OCI-LY3 (cell line): Measurements from ENCODE around the gene ROPN1L.
"Not testable (repeated sequence)": the region's sequence is repeated elsewhere in the genome, so short reads cannot be mapped to it uniquely, and the experiment has no call there.

Experiments
- H2AFZ ChIP-seq: fragments of 200-600, 300-600 bp; shearing (Covaris generic); 2 replicates; pipeline ENCODE4 v1.6.0; 2014; ENCODE audit warnings: antibody characterized with exemption, low read depth, low read length
- H3K27ac ChIP-seq: fragments of 200-600, 300-600 bp; sonication (generic); 2 replicates; pipeline ENCODE4 v1.5.1; 2014; ENCODE audit warnings: mild to moderate bottlenecking, low read length, moderate library complexity, mixed read lengths
- H3K27me3 ChIP-seq: fragments of 200-600, 300-600 bp; sonication (generic); 2 replicates; pipeline ENCODE4 v1.6.1; 2014; ENCODE audit warnings: low read depth, low read length, mixed read lengths
- H3K36me3 ChIP-seq: fragments of 200-600, 300-600 bp; sonication (generic); replicated peaks from 2 replicates; pipeline ENCODE3; 2014; ENCODE audit warnings: low read depth, low read length, mixed read lengths
- H3K4me1 ChIP-seq: fragments of 300-600, 200-600 bp; sonication (generic); 2 replicates; pipeline ENCODE4 v1.6.1; 2014; ENCODE audit warnings: low read length, mixed read lengths
- H3K4me2 ChIP-seq: fragments of 200-600, 300-600 bp; sonication (generic); 2 replicates; pipeline ENCODE4 v1.6.1; 2014; ENCODE audit warnings: low read length, mixed read lengths
- H3K4me3 ChIP-seq: fragments of 300-600, 200-600 bp; sonication (generic); 2 replicates; pipeline ENCODE4 v1.5.1; 2014; ENCODE audit warnings: antibody characterized with exemption, mild to moderate bottlenecking, low read length, moderate library complexity
- H3K79me2 ChIP-seq: fragments of 300-600, 200-600 bp; shearing (Covaris generic); 2 replicates; pipeline ENCODE4 v1.6.1; 2014; ENCODE audit warnings: mild to moderate bottlenecking, low read length, mixed read lengths
- H3K9ac ChIP-seq: fragments of 300-600, 200-600 bp; shearing (Covaris generic); 2 replicates; pipeline ENCODE4 v1.6.0; 2014; ENCODE audit warnings: mild to moderate bottlenecking, low read length, moderate library complexity
- H3K9me3 ChIP-seq: fragments of 200-600, 300-600 bp; shearing (Covaris generic); 2 replicates; pipeline ENCODE4 v1.6.1; 2014; ENCODE audit warnings: low read length, mixed read lengths; ENCODE audit not compliant: insufficient read depth
- H4K20me1 ChIP-seq: fragments of 200-600, 300-600 bp; sonication (generic); 2 replicates; pipeline ENCODE4 v1.6.1; 2016; ENCODE audit warnings: low read length, mixed read lengths; ENCODE audit not compliant: insufficient read depth
- CTCF ChIP-seq: fragments of 200-600, 300-600 bp; sonication (generic); IDR thresholded peaks from 2 replicates; pipeline ENCODE4 v1.5.1; 2014; ENCODE audit warnings: antibody characterized with exemption, low read length, low read depth
- EZH2phosphoT487 ChIP-seq: fragments of 200-600 bp; shearing (Covaris generic); IDR thresholded peaks from 2 replicates; pipeline ENCODE4 v1.6.1; 2018; ENCODE audit warnings: antibody characterized with exemption, mixed run types, low read depth

Gene ROPN1L

GRCh38 chr5:10491673-10492026 lies 50.0 kb downstream of the ROPN1L start:
- H3K9ac ChIP-seq, result no peak overlapping the region
- no peaks in the 10 kb centered on the region for H4K20me1 ChIP-seq
- H3K9me3 ChIP-seq, result peaks cover 6% of the 10 kb centered on the region; the same call in 1 of the 2 replicates
- H3K36me3 ChIP-seq, result no peaks in the 10 kb centered on the region
- peaks cover 31% of the 10 kb centered on the region for H3K27me3 ChIP-seq
- H3K4me2 ChIP-seq, result no peak overlapping the region
- no peaks in the 10 kb centered on the region for H3K79me2 ChIP-seq
- no peak overlapping the region for H3K4me3 ChIP-seq
- H2AFZ ChIP-seq, result no peak overlapping the region
- no peak for TF ChIP-seq EZH2phosphoT487
- TF ChIP-seq CTCF, result no peak
- peaks cover 24% of the 10 kb centered on the region for H3K4me1 ChIP-seq
- H3K27ac ChIP-seq, result no peak overlapping the region

- Histone ChIP-seq H2AFZ (no peak overlapping the region), H3K4me3 (no peak overlapping the region), H3K27ac (no peak overlapping the region), H3K9me3 (peaks cover 6% of the 10 kb centered on the region; the same call in 1 of the 2 replicates), H3K4me2 (no peak overlapping the region), H3K9ac (no peak overlapping the region), H3K4me1 (peaks cover 24% of the 10 kb centered on the region), H3K36me3 (no peaks in the 10 kb centered on the region), H3K79me2 (no peaks in the 10 kb centered on the region), H3K27me3 (peaks cover 20% of the 10 kb centered on the region), H4K20me1 (no peaks in the 10 kb centered on the region)
- TF ChIP-seq EZH2phosphoT487 (no peak), CTCF (no peak)
These were observed 52.2 kb downstream of the ROPN1L start for GRCh38 chr5:10493884-10494283.

- H3K36me3 ChIP-seq, H3K4me2 ChIP-seq, H3K27ac ChIP-seq, H3K4me3 ChIP-seq, H2AFZ ChIP-seq, H3K9me3 ChIP-seq, H4K20me1 ChIP-seq, H3K79me2 ChIP-seq, H3K9ac ChIP-seq: not testable (repeated sequence)
- H3K27me3 ChIP-seq, result peaks cover 20% of the 10 kb centered on the region
- H3K4me1 ChIP-seq, result peaks cover 20% of the 10 kb centered on the region
These were observed 52.8 kb downstream of the ROPN1L start for GRCh38 chr5:10494497-10494896.

- no peak overlapping the region for H3K4me2 ChIP-seq
- no peaks in the 10 kb centered on the region for H4K20me1 ChIP-seq
- no peak overlapping the region for H3K9ac ChIP-seq
- peaks cover 8% of the 10 kb centered on the region for H3K4me1 ChIP-seq
- no peaks in the 10 kb centered on the region for H3K36me3 ChIP-seq
- no peaks in the 10 kb centered on the region for H3K27me3 ChIP-seq
- H3K27ac ChIP-seq, result no peak overlapping the region
- H3K4me3 ChIP-seq, result no peak overlapping the region
- peaks cover 6% of the 10 kb centered on the region; the same call in 1 of the 2 replicates for H3K9me3 ChIP-seq
- no peak overlapping the region for H2AFZ ChIP-seq
- no peaks in the 10 kb centered on the region for H3K79me2 ChIP-seq
- TF ChIP-seq CTCF, result no peak
- TF ChIP-seq EZH2phosphoT487, result no peak
These were observed 55.9 kb downstream of the ROPN1L start for GRCh38 chr5:10497554-10497953.

GRCh38 chr5:10498350-10498749 lies 56.7 kb downstream of the ROPN1L start:
- H3K27ac ChIP-seq, result no peak overlapping the region
- H3K4me1 ChIP-seq, result peaks cover 8% of the 10 kb centered on the region
- no peak overlapping the region for H3K9ac ChIP-seq
- H3K36me3 ChIP-seq, result no peaks in the 10 kb centered on the region
- H3K9me3 ChIP-seq, result peaks cover 6% of the 10 kb centered on the region; the same call in 1 of the 2 replicates
- H2AFZ ChIP-seq, result no peak overlapping the region
- TF ChIP-seq EZH2phosphoT487 (no peak), CTCF (no peak)
- no peaks in the 10 kb centered on the region for H3K27me3 ChIP-seq
- H4K20me1 ChIP-seq, result no peaks in the 10 kb centered on the region
- no peak overlapping the region for H3K4me3 ChIP-seq
- H3K4me2 ChIP-seq, result no peak overlapping the region
- H3K79me2 ChIP-seq, result no peaks in the 10 kb centered on the region
